Measurements from ENCODE around the gene SLC13A3. TPM values are rescaled to one million over a fixed set of nuclear protein-coding genes. Genes with fewer than 3 reads are reported as not detected.

Gene SLC13A3
- total RNA-seq, 2 experiments from 2014 or later: 0.35 TPM; not detected in 1

DNA sequence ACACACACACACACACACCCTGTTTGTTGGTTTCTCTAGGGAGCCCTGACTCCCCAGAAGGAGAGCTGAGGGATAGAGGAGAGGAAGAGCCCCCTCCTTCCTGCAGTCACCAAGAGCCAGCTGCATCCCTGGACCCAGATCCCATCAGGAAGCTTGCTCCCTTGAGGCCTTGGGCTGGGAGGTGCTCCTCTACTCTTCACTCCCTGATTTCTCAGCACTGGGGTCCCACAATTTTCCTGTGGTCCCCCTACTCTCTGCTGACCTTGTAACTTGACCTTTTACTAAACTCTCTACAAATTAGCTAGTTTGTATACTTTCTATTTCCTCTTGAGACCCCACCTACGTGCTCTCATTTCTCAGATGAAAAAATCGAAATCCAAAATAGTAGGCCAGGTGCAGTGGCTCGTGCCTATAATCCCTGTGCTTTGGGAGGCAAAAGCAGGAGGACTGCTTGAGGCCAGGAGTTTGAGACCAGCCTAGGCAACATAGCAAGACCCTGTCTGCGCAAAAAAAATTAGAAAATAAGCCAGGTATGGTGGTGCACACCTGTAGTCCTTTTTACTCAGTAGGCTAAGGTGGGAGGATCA, 95.8 kb downstream of the SLC13A3 start:
- no peak for DNase-seq
- no peak overlapping the region for H3K4me3 Mint-ChIP-seq
- H3K36me3 Mint-ChIP-seq (ENCODE audit: low read depth): no peaks in the 10 kb centered on the region
- ChIA-PET POLR2A (no interaction called here), CTCF (interaction anchor here (0.5 to 1.7 kb wide), 3 partner anchors 17 to 149 kb away, joined by 3 to 4 read pairs (median 3); no protein-coding TSS in a partner anchor)
- H3K27me3 Mint-ChIP-seq: peaks cover 4% of the 10 kb centered on the region
- no peak overlapping the region for H3K27ac Mint-ChIP-seq
- peaks cover 64% of the 10 kb centered on the region for H3K4me1 Mint-ChIP-seq
- no peaks in the 10 kb centered on the region for H3K9me3 Mint-ChIP-seq

DNA sequence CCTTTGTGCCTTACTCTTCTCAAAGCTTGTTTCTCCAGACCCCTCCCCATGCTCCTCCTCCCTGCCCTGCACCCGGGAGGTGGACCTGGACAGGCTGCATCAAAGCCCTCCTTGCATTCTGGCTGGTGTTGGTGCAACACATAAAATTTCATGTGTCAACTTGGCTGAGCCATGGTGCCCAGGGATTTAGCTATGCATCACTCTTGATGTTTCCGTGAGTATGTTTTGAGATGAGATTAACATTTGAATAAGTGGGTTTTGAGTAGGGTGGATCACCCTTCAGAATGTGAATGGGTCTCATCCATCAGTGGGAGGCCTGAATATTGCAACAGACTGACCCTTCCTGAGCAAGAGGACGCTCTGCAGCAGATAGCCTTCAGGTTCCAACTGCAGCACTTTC, 96.4 kb downstream of the SLC13A3 start:
- no peak for DNase-seq
- POLR2A ChIA-PET: no interaction called here

DNA sequence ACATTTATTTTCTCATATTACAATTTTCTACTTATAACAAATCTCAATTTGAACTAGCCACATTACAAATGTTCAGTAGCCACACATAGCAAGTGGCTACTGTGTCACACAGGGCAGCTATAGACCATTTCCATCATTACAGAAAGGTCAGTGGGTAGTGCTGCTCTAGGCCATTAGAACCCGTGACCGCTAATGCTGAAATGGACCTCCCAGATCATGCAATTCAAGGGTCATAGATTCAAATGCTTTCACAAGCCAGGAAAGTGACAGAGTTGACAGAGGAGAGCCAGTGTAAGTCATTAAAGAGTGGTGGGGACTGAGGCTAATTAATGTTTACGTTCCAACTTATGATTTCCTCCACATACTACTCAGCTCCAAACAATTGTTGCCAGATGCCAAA, 97.3 kb downstream of the SLC13A3 start:
- no peak for DNase-seq
- H3K27me3 Mint-ChIP-seq: peaks cover 4% of the 10 kb centered on the region
- peaks cover 59% of the 10 kb centered on the region for H3K4me1 Mint-ChIP-seq
- no peaks in the 10 kb centered on the region for H3K9me3 Mint-ChIP-seq
- H3K27ac Mint-ChIP-seq: no peak overlapping the region
- POLR2A ChIA-PET: no interaction called here
- H3K4me3 Mint-ChIP-seq: no peak overlapping the region
- no peaks in the 10 kb centered on the region for H3K36me3 Mint-ChIP-seq (ENCODE audit: low read depth)
- CTCF ChIA-PET: interaction anchor here (1.7 kb wide), 1 partner anchor 32 kb away, joined by 4 read pairs; no protein-coding TSS in a partner anchor

More for the DNA sequence above, 96.4 kb downstream of the SLC13A3 start:
- Mint-ChIP-seq H3K9me3 (no peaks in the 10 kb centered on the region), H3K27ac (no peak overlapping the region), H3K36me3 (ENCODE audit: low read depth) (no peaks in the 10 kb centered on the region), H3K27me3 (peaks cover 4% of the 10 kb centered on the region), H3K4me3 (no peak overlapping the region), H3K4me1 (peaks cover 63% of the 10 kb centered on the region)
- CTCF ChIA-PET: interaction anchor here (0.7 to 1.7 kb wide), 3 partner anchors 10 to 32 kb away, joined by 3 to 6 read pairs (median 4); no protein-coding TSS in a partner anchor

GRCh38 chr20:46552460-46553420, 98.5 kb downstream of the SLC13A3 start:
- H3K27ac Mint-ChIP-seq: peak overlapping the region; percentile 75
- H3K9me3 Mint-ChIP-seq: no peaks in the 10 kb centered on the region
- peak; percentile 67 for DNase-seq
- CTCF ChIA-PET: interaction anchor here (2.1 kb wide), 1 partner anchor 10 kb away, joined by 9 read pairs; no protein-coding TSS in a partner anchor
- H3K27me3 Mint-ChIP-seq: peaks cover 4% of the 10 kb centered on the region
- H3K4me3 Mint-ChIP-seq: peak overlapping the region; percentile 41
- no peaks in the 10 kb centered on the region for H3K36me3 Mint-ChIP-seq (ENCODE audit: low read depth)
- H3K4me1 Mint-ChIP-seq: peaks cover 54% of the 10 kb centered on the region
- POLR2A ChIA-PET: interaction anchor here (0.5 to 1.0 kb wide), 2 partner anchors 8 to 119 kb away, joined by 4 read pairs; no protein-coding TSS in a partner anchor

GRCh38 chr20:46551522-46552381, 99.5 kb downstream of the SLC13A3 start:
- POLR2A ChIA-PET: interaction anchor here (0.6 kb wide), 1 partner anchor 145 kb away, joined by 3 read pairs; no protein-coding TSS in a partner anchor
- CTCF ChIA-PET: interaction anchor here (1.1 to 2.1 kb wide), 3 partner anchors 8 to 11 kb away, joined by 4 to 9 read pairs (median 7); no protein-coding TSS in a partner anchor
- no peak for DNase-seq
- H3K4me1 Mint-ChIP-seq: peaks cover 47% of the 10 kb centered on the region
- H3K4me3 Mint-ChIP-seq: no peak overlapping the region
- H3K36me3 Mint-ChIP-seq (ENCODE audit: low read depth): no peaks in the 10 kb centered on the region
- H3K9me3 Mint-ChIP-seq: no peaks in the 10 kb centered on the region
- H3K27ac Mint-ChIP-seq: peak overlapping the region; percentile 75
- H3K27me3 Mint-ChIP-seq: peaks cover 3% of the 10 kb centered on the region

- Mint-ChIP-seq H3K36me3 (ENCODE audit: low read depth) (no peaks in the 10 kb centered on the region), H3K4me3 (no peak within 1 kb of the TSS), H3K27ac (no peak within 1 kb of the TSS), H3K4me1 (peaks cover 41% of the 10 kb centered on the region), H3K27me3 (no peaks in the 10 kb centered on the region), H3K9me3 (no peaks in the 10 kb centered on the region)
- CTCF ChIA-PET: interaction anchor here (1.0 to 1.3 kb wide), 4 partner anchors 8 to 40 kb away, joined by 3 to 7 read pairs (median 3); partner anchors contain the start of gene ZNF334
- DNase-seq: no peak
- POLR2A ChIA-PET: no interaction called here
These were observed 100.8 kb downstream of the SLC13A3 start, which contains the start of gene OCSTAMP for GRCh38 chr20:46550461-46550860. TSS of gene OCSTAMP (minus strand) at chr20:46550654. CDS start at chr20:46550560, 94 bp downstream.

- Mint-ChIP-seq H3K4me1 (peaks cover 34% of the 10 kb centered on the region), H3K4me3 (no peak overlapping the region), H3K36me3 (ENCODE audit: low read depth) (no peaks in the 10 kb centered on the region), H3K27ac (no peak overlapping the region), H3K9me3 (no peaks in the 10 kb centered on the region), H3K27me3 (no peaks in the 10 kb centered on the region)
- no peak for DNase-seq
- POLR2A ChIA-PET: no interaction called here
- CTCF ChIA-PET: interaction anchor here (0.6 to 1.1 kb wide), 7 partner anchors 9 to 1593 kb away, joined by 3 to 5 read pairs (median 3); partner anchors contain the start of gene ZNF334
These were observed 101.9 kb downstream of the SLC13A3 start for GRCh38 chr20:46549188-46549972.

- Mint-ChIP-seq H3K27me3 (no peaks in the 10 kb centered on the region), H3K4me3 (no peak overlapping the region), H3K36me3 (ENCODE audit: low read depth) (no peaks in the 10 kb centered on the region), H3K9me3 (no peaks in the 10 kb centered on the region), H3K4me1 (peaks cover 35% of the 10 kb centered on the region), H3K27ac (no peak overlapping the region)
- ChIA-PET CTCF (no interaction called here), POLR2A (no interaction called here)
- no peak for DNase-seq
These were observed 102.6 kb downstream of the SLC13A3 start for GRCh38 chr20:46548688-46549087.

DNA sequence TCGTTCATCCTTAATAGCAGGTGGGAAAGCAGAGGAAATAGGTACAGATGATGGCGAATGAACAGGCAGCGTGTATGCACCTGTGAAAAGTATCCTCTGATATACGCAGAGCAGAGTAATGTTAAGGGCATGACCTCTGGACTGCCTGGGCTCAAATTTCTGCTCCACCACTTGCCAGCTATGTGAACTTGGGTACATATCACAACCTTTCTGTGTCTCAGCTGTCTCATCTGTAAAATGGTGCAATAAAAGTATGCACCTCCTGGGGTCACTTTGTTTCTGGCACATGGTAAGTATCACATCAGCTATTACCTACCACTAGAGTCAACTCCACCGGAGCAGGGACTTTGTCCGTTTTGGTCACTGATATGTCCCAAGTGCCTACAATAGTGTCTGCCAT, 103.3 kb downstream of the SLC13A3 start:
- no peak overlapping the region for H3K4me3 Mint-ChIP-seq
- H3K4me1 Mint-ChIP-seq: peaks cover 32% of the 10 kb centered on the region
- H3K9me3 Mint-ChIP-seq: no peaks in the 10 kb centered on the region
- ChIA-PET POLR2A (no interaction called here), CTCF (no interaction called here)
- H3K27ac Mint-ChIP-seq: no peak overlapping the region
- peaks cover 3% of the 10 kb centered on the region for H3K27me3 Mint-ChIP-seq
- no peaks in the 10 kb centered on the region for H3K36me3 Mint-ChIP-seq (ENCODE audit: low read depth)
- DNase-seq: no peak

DNA sequence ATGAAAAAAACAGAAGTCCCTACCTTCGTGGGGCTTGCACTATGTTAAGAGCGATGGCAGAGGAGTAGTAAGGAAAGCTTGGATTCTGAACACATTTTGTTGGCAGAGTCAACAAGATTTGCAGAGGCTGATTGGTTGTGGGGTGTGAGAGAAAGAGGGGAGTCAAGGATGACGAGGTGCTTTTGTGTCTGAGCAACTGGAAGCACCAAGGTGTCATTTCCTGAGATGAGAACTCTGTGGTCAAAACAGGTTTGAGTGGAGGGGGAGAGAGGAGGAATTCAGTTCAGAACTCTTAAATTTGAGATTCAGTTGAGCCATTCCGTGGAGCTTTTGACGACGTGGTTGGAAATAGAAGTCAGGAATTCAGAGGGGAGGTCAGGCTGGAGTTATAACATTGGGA, 104.3 kb downstream of the SLC13A3 start:
- H3K27me3 Mint-ChIP-seq: peaks cover 7% of the 10 kb centered on the region
- DNase-seq: no peak
- H3K4me1 Mint-ChIP-seq: peaks cover 22% of the 10 kb centered on the region
- no peaks in the 10 kb centered on the region for H3K9me3 Mint-ChIP-seq
- no peak overlapping the region for H3K4me3 Mint-ChIP-seq
- ChIA-PET CTCF (no interaction called here), POLR2A (no interaction called here)
- no peak overlapping the region for H3K27ac Mint-ChIP-seq
- H3K36me3 Mint-ChIP-seq (ENCODE audit: low read depth): no peaks in the 10 kb centered on the region

- Mint-ChIP-seq H3K9me3 (no peaks in the 10 kb centered on the region), H3K4me1 (peaks cover 16% of the 10 kb centered on the region), H3K27me3 (peaks cover 7% of the 10 kb centered on the region), H3K36me3 (ENCODE audit: low read depth) (no peaks in the 10 kb centered on the region), H3K27ac (no peak overlapping the region), H3K4me3 (no peak overlapping the region)
- POLR2A ChIA-PET: no interaction called here
- no peak for DNase-seq
- CTCF ChIA-PET: no interaction called here
These were observed 105.0 kb downstream of the SLC13A3 start for GRCh38 chr20:46546298-46546697.

DNA sequence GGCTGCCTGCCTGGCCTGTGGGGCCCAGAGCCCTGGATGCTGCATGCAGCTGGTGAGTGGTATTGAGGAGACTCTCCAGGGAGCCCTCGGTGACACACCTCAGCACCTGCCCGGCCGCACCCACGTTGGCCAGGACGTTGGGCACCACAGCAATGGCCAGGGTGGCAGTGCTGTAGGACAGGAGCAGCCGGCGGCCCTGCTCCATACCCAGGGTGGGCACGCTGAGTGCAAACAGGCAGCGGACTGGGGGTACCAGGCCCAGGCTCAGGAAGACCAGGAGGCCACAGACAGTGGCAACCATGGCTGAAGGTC, 105.5 kb downstream of the SLC13A3 start:
- H3K36me3 Mint-ChIP-seq (ENCODE audit: low read depth): no peaks in the 10 kb centered on the region
- ChIA-PET POLR2A (no interaction called here), CTCF (interaction anchor here (1.2 to 1.5 kb wide), 4 partner anchors 9 to 142 kb away, joined by 3 to 6 read pairs (median 3); no protein-coding TSS in a partner anchor)
- H3K9me3 Mint-ChIP-seq: no peaks in the 10 kb centered on the region
- peak overlapping the region; percentile 39 for H3K27ac Mint-ChIP-seq
- peaks cover 7% of the 10 kb centered on the region for H3K27me3 Mint-ChIP-seq
- H3K4me3 Mint-ChIP-seq: no peak overlapping the region
- H3K4me1 Mint-ChIP-seq: peaks cover 14% of the 10 kb centered on the region
- no peak for DNase-seq
